ENCODE results near the gene ATRAID.
"Not testable (repeated sequence)": the region's sequence is repeated elsewhere in the genome, so short reads cannot be mapped to it uniquely, and the experiment has no call there.

- not testable (repeated sequence) for TF ChIP-seq CTCF, POLR2AphosphoS5 (IDR thresholded peaks at IDR 0.05)
Measured at GRCh38 chr2:27175781-27176180, 36.1 kb upstream of the ATRAID start.

Data from upper lobe of left lung (tissue), 4 donors.